GM12873 (cell line): Measurements from ENCODE around the gene MIS12.

Experiments used
- CTCF ChIP-seq: IDR thresholded peaks from 2 replicates; pipeline ENCODE4 v1.5.1; 2012; ENCODE audit warnings: low read depth, mild to moderate bottlenecking, moderate library complexity, low read length, control low read depth; ENCODE audit not compliant: insufficient read depth; ENCODE audit errors: missing control alignments

The MIS12 gene

GRCh38 chr17:5527601-5528250 lies 41.4 kb downstream of the MIS12 start:
- TF ChIP-seq CTCF: no peak

DNA sequence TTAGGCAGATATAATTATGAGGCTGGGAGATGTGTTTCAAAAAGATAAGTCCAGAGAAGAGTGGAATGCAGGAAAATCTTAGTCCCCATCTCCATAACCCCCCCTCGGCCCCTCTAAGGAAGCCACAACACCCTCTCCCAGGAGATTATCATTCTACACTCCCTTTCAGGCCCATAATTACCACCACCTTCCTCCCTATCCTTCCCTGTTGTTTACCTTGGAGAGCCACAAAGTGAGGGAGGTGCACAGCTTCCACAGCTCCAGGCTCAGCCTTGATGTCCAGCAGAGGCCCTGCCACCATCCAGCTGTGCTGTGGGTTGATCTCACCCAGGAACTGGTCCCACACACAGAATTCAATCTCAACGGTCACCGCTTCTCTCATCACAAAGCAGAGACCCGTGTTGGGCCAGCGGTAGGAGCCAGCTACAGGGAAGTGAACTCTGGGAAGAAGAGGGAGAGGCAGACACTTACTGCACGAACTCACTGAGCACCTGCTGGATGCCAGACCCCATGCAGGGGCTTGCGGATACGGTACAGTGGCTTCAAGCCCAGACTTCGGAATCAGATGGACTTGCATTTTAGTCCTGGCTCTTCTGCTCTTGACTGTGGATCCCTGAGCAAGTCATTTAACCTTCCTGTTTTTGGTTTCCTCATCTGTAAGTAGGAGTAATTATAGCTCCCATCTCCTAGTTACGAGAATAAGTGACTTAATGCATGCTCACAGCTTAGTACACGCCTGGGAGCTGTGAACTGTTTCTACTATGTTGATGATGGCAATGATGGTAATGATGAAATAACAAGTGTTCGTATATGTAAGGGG lies 44.1 kb downstream of the MIS12 start:
- no peak for TF ChIP-seq CTCF

GRCh38 chr17:5531085-5531418 lies 44.7 kb downstream of the MIS12 start:
- TF ChIP-seq CTCF: no peak

GRCh38 chr17:5532581-5532980 lies 46.2 kb downstream of the MIS12 start:
- TF ChIP-seq CTCF: no peak

DNA sequence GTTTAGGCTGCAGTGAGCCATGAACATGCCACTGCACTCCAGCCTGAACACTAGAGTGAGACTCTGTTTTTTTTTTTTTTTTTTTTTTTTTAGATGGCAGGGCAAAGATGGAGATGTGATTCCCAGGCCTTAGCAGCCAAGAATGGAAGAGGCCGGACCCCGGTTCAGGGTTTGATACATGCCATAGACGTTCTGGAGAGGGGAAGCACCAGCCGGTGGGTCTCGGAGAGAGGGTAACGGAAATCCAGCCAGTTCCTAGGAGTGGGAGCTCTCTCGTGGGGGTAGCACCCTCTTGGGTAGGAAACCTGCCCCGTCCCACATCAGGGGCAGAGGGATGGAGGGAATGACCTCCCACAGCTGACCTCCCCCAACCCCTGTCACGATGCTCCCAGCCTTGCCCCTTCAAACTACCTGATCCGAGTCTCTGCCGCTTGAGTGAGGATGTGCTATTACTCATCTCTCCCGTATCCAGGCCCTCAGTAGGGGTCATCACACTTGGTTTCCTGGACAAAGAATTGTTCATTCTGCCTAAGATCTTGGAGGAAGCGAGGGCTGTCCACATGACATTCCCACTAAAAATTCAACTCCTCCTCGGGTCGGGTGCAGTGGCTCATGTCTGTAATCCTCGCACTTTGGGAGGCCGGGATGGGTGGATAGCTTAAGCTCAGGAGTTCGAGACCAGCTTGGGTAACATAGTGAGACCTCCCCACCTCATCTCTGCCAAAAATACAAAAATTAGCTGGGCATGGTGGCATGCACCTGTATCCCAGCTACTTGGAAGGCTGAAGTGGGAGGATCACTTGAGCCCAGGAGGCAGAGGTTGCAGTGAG lies 47.3 kb downstream of the MIS12 start:
- no peak for TF ChIP-seq CTCF

GRCh38 chr17:5535436-5535835 lies 49.1 kb downstream of the MIS12 start:
- TF ChIP-seq CTCF: no peak

- no peak for TF ChIP-seq CTCF
Measured at GRCh38 chr17:5536866-5537650, 50.7 kb downstream of the MIS12 start.
